ENCODE data around the gene MFSD12.

DNA sequence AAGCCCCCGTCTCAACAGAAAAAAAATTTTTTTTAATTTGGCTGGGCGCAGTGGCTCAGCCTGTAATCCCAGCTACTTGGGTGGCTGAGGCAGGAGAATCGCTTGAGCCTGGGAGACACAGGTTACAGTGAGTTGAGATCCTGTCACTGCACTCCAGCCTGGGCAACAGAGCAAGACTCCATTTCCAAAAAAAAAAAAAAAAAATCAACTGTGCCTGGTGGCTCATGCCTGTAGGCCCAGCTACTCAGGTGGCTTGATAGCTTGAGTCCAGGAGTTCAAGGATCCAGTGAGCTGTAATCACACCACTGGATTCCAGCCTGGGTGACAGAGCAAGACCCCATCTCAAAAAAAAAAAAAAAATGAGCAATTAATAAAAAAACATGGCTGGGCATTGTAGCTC lies 55.6 kb downstream of the MFSD12 start:
- TF ChIP-seq, protein P1, sequence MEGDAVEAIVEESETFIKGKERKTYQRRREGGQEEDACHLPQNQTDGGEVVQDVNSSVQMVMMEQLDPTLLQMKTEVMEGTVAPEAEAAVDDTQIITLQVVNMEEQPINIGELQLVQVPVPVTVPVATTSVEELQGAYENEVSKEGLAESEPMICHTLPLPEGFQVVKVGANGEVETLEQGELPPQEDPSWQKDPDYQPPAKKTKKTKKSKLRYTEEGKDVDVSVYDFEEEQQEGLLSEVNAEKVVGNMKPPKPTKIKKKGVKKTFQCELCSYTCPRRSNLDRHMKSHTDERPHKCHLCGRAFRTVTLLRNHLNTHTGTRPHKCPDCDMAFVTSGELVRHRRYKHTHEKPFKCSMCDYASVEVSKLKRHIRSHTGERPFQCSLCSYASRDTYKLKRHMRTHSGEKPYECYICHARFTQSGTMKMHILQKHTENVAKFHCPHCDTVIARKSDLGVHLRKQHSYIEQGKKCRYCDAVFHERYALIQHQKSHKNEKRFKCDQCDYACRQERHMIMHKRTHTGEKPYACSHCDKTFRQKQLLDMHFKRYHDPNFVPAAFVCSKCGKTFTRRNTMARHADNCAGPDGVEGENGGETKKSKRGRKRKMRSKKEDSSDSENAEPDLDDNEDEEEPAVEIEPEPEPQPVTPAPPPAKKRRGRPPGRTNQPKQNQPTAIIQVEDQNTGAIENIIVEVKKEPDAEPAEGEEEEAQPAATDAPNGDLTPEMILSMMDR (conservative IDR thresholded peaks at IDR 0.05; ENCODE audit: low read depth, low read length) = no peak
- TF ChIP-seq EZH2 (IDR thresholded peaks at IDR 0.05; ENCODE audit: borderline replicate concordance, low read depth, low read length, poor library complexity, severe bottlenecking) = no peak

Measured in A673 (cell line).